GM21528 (cell line): ENCODE data around the gene TMEM229B.

Experiments used
- ATAC-seq: cut with Tn5 transposase; IDR thresholded peaks from one replicate; pipeline ENCODE4 v1.9.1; 2021; ENCODE audit warnings: mild to moderate bottlenecking, moderate library complexity; ENCODE audit not compliant: unreplicated experiment, low FRiP score

The TMEM229B gene

DNA sequence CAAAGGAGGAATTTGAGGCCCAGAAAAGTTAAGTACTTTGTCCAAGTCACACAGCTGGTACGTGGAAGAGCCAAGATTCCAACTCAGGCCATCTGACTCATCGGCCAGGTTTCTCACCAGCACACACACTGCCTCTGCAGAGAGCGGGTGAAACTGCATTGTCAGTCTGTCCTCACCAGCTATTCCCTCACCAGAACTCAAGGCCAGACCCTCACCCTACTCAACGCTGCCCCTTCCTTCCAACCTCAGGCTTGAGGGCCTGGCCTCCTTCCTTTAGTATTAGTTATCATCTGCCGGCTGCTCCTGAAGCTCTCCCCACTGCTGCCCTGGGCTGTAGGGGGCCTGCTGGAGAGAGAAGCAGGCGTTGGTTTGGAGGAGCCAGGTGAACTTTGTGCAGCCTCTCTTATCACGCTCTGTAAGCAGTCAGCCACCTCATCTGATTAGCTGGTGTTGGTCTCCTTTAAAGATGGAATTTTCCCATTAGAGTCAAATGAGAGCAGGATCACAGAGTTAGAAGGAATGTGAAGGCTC lies 60.0 kb downstream of the TMEM229B start:
- ATAC-seq: no peak

DNA sequence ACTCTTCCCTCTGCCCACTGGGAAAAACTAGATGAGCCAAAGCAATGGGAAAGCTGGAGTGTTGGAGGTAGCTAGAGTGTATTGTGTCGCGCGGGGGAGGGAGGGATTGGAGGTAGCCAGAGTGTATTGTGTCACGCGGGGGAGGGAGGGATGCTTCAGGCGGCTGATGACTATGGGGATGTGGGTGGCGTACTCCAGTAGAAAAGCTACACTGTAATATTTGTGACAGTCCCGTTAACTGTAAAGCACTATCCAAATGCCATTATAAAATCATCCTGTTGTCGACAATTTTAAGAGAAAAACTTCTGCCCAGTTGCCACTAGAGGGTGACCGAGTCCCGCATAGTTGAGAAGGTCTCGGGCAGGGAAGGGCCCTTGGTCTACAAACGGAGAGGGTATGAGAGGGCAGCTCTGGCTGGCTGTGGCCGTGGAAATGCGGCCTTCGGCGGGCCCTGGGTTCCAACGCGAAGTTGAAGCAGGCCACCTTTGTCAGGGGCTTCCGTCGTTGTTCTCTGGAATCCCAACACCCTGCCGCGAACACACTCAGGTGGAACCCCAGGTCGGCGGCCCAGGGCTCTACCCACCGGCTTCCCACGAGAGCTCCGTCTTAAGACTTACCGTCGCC lies 61.4 kb downstream of the TMEM229B start:
- ATAC-seq: no peak

DNA sequence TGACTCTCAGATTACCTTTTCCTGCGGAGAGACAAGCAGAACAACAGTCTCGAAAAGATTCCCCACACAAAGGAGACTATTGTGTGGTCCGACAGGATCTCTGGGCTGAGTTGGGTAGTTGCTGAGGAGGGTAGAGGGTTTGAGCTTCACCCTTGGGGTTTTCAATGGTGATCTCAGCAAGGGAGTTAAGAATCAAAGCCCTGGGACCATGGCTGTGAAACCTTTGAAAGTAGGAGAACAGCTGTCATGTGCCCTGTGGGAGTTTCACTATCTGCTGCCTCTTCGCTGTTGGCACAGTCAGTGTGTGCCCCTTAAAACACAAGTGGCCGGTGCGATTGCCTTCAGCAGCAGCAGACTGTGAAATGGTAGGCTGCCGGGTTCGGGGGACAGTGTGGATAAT lies 62.4 kb downstream of the TMEM229B start:
- no peak for ATAC-seq

DNA sequence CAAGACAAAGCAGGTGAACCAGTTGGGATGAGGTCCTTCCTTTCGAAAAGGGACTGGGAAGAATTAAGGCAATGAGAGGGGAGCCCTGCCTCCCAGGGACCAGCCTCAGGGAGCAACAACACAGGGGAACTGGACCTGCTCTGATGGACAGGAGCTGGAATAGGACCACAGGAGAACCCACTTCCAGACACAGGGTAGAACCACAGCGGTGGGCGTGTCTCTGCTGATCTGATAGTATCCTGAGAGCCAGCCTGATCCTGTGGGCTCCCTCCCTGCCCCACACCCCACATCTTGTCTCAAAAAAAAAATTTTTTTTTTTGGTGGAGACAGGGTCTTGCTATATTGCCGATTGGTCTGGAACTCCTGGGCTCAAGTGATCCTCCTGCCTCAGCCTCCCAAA lies 62.9 kb downstream of the TMEM229B start:
- ATAC-seq: no peak

DNA sequence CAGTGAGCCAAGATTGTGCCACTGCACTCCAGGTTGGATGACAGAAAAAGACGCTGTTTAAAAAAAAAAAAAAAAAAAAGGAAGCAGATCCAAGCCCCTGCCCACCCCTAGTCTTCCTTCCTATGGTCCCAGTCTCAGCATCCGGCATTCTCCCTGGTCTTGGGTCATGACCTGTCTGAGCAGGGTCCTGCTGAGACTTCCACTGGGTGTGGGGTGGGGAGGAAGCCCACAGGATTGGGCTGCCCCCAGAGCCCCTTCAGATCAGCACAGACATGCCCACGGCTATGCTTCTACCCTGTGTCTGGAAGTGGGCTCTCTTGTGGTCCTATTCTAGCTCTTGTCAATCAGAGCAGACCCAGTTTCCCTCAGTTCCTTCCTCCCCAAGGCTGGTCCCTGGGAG lies 64.0 kb downstream of the TMEM229B start:
- no peak for ATAC-seq

DNA sequence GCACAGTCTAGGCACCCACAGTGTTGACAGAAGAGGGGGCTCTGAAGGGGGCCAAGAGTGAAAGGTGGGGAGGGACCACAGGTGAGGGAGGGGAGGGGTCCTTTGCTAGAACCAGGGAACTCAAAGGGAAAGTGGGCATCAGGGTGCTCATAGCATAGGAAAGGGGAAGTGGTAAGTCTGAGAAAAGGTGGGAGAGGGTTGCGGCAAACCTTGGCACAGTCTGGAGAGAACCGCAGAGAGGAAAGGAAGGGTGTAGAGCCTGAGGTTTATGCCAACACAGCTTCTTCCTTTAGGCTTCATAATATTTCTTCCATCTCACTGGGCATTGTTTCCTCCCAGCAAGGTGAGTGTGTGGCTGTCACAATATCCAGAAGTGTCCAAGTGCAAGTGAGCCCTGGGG lies 65.1 kb downstream of the TMEM229B start:
- no peak for ATAC-seq

DNA sequence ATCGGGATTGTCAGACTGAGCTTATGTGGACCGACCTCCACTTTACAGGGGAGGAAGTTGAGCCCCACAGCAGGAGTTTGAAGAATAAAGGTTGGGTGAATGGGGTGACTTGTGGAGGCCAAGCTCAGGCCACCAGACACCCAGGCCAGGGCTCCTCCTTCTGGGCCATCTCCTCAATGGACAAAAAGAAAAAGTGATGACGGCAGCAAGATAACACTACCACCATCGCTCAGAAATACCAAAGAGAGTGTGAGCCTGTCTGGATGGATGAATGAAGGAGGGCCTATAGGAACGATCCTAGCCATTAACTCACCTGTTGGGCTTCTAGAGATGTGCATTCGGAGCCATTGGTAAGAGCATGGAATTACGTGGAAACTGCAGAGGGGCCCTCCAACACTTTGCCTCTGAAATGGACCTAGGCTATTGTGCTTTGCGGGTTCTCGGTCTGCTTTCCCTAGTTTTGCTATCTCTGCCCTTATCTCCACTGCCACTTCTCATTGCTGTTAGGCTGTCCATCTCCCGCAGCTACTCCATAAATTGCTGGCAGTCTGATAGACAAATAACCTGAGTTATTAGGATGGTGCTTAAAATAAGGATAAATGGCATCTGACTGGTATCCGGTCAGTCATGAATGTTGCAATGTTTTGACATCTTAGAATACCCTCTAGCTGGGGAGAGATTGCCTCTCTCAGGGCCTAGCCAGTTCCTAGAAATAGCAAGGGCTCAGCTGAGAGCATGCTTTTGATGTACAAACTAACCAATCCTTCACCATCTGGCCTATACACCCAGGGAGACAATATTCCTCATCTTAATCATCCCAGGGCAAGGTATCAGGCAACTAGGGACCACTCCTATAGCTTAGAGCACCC lies 66.9 kb downstream of the TMEM229B start:
- no peak for ATAC-seq
